Calu3 (cell line): ENCODE data around the gene ZNF780B. TPM values are rescaled to one million over a fixed set of nuclear protein-coding genes. Genes with fewer than 3 reads are reported as not detected.
A peak's percentile ranks its signal among the peaks of the same experiment; 100 is the strongest.

Source experiments
- BruUV-seq: library from RNA; stranded (reverse); fragments of 400-500 nt; replicated peaks from 2 replicates; lab custom pipeline; 2021; lab: Mats Ljungman, UMichigan
- CTCF ChIA-PET: fragments of 300-600 bp; sonication (Branson Sonifier 250); formaldehyde crosslinking; loops from one replicate; lab custom pipeline; 2022; ENCODE audit warnings: antibody characterized with exemption; lab: Charles Lee
- DNase-seq: peaks from one replicate; pipeline ENCODE4 v3.0.0; 2022
- H3K27ac Mint-ChIP-seq: one replicate; pipeline ENCODE4 v1.8.0; 2022; ENCODE audit warnings: mixed read lengths; ENCODE audit not compliant: unreplicated experiment
- H3K27me3 Mint-ChIP-seq: one replicate; pipeline ENCODE4 v1.8.0; 2022; ENCODE audit warnings: mixed read lengths; ENCODE audit not compliant: unreplicated experiment
- H3K36me3 Mint-ChIP-seq: one replicate; pipeline ENCODE4 v1.8.0; 2022; ENCODE audit warnings: mild to moderate bottlenecking, moderate library complexity, mixed read lengths; ENCODE audit not compliant: insufficient read depth, unreplicated experiment
- H3K4me1 Mint-ChIP-seq: one replicate; pipeline ENCODE4 v1.8.0; 2022; ENCODE audit warnings: mild to moderate bottlenecking, low read depth, mixed read lengths; ENCODE audit not compliant: unreplicated experiment
- H3K4me3 Mint-ChIP-seq: one replicate; pipeline ENCODE4 v1.8.0; 2022; ENCODE audit warnings: mild to moderate bottlenecking, low read depth, moderate library complexity, mixed read lengths; ENCODE audit not compliant: unreplicated experiment
- H3K9me3 Mint-ChIP-seq: one replicate; pipeline ENCODE4 v1.8.0; 2022; ENCODE audit warnings: low read depth, mixed read lengths; ENCODE audit not compliant: unreplicated experiment
- intact Hi-C: fragments of 100-400 bp; cut with micrococcal nuclease; formaldehyde crosslinking; loops from one replicate; pipeline ENCODE4 v1.10.0; 2022; ENCODE audit not compliant: unreplicated experiment
- total RNA-seq: library from RNA; stranded (reverse); gene quantifications from 2 replicates; pipeline ENCODE4 v1.2.3, GENCODE V29; 2022
- TF ChIP-seq, protein P1 (sequence below): fragments of 200-600 bp; IDR thresholded peaks from one replicate; pipeline ENCODE4 v1.8.0; 2022; ENCODE audit warnings: antibody characterized with exemption; ENCODE audit not compliant: unreplicated experiment

The ZNF780B gene
- total RNA-seq, 1 experiment from 2014 or later, result 30.2 TPM

DNA sequence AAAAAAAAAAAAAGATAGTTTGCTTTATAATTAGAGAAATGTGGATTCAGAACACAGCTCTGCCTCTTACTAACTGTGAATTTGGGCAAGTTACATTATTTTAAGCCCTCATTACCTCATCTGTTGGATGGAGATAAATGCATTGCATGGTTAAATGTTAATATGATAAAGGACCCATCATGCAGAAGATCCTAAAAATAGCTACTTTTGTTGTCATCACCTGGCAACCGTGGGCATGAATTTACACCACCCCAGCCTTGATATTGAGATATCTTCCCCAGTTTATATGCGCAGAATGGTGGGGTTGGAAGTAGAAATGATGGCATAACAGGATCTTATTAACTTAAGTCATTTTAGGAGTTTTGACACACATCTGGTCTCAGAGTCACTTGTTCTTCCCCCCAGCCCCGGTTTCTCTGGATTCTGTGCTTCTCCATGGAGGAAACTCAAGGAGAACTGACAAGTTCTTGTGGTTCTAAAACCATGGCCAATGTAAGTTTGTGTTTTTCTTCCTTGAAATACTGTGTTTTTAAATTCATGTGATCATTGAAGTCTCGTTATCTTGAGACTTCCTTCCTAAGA lies 50.2 kb downstream of the ZNF780B start:
- H3K9me3 Mint-ChIP-seq, result peaks cover 7% of the 10 kb centered on the region
- no TSS peak for BruUV-seq
- H3K4me1 Mint-ChIP-seq, result peaks cover 9% of the 10 kb centered on the region
- DNase-seq, result no peak
- intact Hi-C loops, result no loop called here
- CTCF ChIA-PET, result no interaction called here
- H3K4me3 Mint-ChIP-seq, result no peak overlapping the region
- TF ChIP-seq, protein P1, sequence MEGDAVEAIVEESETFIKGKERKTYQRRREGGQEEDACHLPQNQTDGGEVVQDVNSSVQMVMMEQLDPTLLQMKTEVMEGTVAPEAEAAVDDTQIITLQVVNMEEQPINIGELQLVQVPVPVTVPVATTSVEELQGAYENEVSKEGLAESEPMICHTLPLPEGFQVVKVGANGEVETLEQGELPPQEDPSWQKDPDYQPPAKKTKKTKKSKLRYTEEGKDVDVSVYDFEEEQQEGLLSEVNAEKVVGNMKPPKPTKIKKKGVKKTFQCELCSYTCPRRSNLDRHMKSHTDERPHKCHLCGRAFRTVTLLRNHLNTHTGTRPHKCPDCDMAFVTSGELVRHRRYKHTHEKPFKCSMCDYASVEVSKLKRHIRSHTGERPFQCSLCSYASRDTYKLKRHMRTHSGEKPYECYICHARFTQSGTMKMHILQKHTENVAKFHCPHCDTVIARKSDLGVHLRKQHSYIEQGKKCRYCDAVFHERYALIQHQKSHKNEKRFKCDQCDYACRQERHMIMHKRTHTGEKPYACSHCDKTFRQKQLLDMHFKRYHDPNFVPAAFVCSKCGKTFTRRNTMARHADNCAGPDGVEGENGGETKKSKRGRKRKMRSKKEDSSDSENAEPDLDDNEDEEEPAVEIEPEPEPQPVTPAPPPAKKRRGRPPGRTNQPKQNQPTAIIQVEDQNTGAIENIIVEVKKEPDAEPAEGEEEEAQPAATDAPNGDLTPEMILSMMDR, result no peak
- peak overlapping the region; percentile 28 for H3K27ac Mint-ChIP-seq
- no peaks in the 10 kb centered on the region for H3K27me3 Mint-ChIP-seq
- H3K36me3 Mint-ChIP-seq, result peaks cover 5% of the 10 kb centered on the region

DNA sequence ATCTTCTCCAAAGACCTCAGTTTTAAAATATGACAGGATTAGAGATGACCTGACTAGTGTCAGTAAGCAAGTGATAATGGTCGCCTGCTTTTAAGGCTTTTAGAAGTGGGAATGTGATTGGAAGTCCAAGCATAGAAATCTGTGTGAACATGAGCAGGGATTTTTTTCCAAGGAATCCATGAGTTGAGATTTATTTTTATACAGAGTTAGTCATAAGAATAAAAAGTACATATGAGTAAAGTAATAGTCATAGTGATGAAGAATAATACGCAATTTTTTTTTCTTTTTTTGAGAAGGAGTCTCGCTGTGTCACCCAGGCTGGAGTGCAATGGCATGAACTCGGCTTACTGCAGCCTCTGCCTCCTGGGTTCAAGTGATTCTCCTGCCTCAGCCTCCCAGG lies 57.5 kb downstream of the ZNF780B start:
- no peak overlapping the region for H3K4me3 Mint-ChIP-seq
- DNase-seq, result no peak
- H3K9me3 Mint-ChIP-seq, result peaks cover 3% of the 10 kb centered on the region
- H3K27ac Mint-ChIP-seq, result no peak overlapping the region
- TF ChIP-seq, protein P1, result no peak
- peaks cover 18% of the 10 kb centered on the region for H3K4me1 Mint-ChIP-seq
- intact Hi-C loops, result no loop called here
- CTCF ChIA-PET, result no interaction called here
- no peaks in the 10 kb centered on the region for H3K27me3 Mint-ChIP-seq
- no TSS peak for BruUV-seq
- peaks cover 13% of the 10 kb centered on the region for H3K36me3 Mint-ChIP-seq

DNA sequence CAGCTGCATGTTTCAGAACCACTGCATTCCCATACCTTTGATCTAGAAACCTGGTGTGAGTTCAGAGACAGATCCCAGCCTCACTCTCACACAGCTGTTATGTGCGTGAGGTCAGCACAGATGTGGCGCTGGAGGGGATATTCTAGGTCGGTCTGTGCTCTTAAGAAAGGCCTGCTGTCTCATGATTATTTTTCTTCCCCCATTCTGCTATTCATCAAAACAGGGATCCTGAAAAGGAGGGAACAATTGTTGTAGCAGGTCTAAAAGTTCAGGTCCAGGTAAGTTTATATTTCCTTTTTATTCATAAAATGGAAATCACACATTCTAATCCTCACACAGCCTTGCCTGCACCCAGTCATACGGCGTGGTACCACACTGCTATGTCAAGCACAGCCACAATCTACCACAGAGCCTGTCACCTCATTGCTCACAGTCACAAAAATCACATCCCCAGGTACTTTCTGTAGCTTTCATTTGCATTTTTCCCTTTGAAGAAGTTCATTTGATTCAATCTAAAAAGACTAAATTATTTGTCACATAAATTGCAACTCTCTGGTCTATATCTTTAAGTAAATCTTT lies 58.3 kb downstream of the ZNF780B start:
- CTCF ChIA-PET, result interaction anchor here (0.6 to 2.2 kb wide), 2 partner anchors 27 to 1344 kb away, joined by 4 to 11 read pairs; partner anchors contain the start of gene PSMC4
- peaks cover 18% of the 10 kb centered on the region for H3K4me1 Mint-ChIP-seq
- peak overlapping the region; percentile 92 for H3K27ac Mint-ChIP-seq
- no TSS peak for BruUV-seq
- peaks cover 7% of the 10 kb centered on the region for H3K9me3 Mint-ChIP-seq
- peak overlapping the region; percentile 96 for H3K4me3 Mint-ChIP-seq
- intact Hi-C loops, result no loop called here
- DNase-seq, result no peak
- TF ChIP-seq, protein P1, result no peak
- peaks cover 13% of the 10 kb centered on the region for H3K36me3 Mint-ChIP-seq
- H3K27me3 Mint-ChIP-seq, result no peaks in the 10 kb centered on the region

DNA sequence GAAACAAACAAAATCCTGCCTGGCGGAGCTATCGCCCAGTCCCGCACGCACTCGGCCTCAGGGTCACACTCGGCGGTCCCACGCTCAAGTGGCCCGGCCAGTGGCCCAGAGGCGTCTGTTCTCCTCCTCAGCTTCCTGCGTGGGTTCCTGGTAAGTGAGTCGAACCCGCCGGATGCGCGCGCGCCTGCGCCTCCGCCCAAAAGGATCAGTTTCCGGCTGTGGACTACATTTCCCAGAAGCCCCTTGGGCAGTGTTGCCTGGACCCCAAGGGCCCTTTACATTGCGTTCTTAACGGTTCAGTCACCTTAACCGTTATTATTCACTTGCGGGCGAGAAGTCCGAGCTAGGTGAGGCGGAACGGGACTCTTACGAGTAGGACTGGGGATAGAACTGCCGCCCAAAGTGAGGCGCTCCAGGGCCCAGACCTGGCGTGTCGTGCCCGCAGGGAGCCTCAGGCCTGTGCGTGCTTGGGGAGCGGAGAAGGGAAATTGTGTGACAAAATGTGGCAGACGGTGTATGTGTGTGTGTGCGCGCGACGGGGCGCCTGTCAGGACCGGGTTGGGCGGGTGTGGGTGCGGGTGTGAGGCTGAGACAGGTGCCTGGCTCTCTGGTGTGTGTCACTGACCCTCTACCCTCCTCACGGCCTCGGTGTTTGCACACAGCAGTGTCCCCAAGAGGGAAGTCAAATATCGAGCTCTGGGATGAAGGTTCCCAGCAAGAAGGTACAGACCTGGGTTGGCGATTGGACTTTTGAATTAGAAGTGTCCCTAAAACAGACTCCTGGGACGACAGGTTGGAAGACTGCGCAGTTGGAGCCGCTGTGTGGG lies 59.0 kb downstream of the ZNF780B start, which contains the start of gene ZNF546:
ZNF546 (plus strand) TSS at position 250 of the 827 bp plus-strand sequence. CDS start 1,267 bp downstream, outside the sequence.
- TF ChIP-seq, protein P1, result no peak
- intact Hi-C loops, result no loop called here
- CTCF ChIA-PET, result interaction anchor here (0.6 to 2.2 kb wide), 2 partner anchors 27 to 1343 kb away, joined by 4 to 11 read pairs; partner anchors contain the start of gene PSMC4

More for the DNA sequence above, 59.0 kb downstream of the ZNF780B start, which contains the start of gene ZNF546:
- Mint-ChIP-seq H3K4me3 (peak within 1 kb of the TSS; percentile 96), H3K27ac (peak within 1 kb of the TSS; percentile 92), H3K27me3 (no peaks in the 10 kb centered on the region), H3K4me1 (peaks cover 18% of the 10 kb centered on the region), H3K9me3 (peaks cover 12% of the 10 kb centered on the region), H3K36me3 (peaks cover 13% of the 10 kb centered on the region)
- BruUV-seq, result no TSS peak
- DNase-seq, result peak; percentile 87
